Hepatocyte (in vitro differentiated cells): ENCODE results near the gene LRRK1.

Experiments
- CTCF ChIP-seq: fragments of 200-600 bp; sonication (generic); IDR thresholded peaks from 2 replicates; pipeline ENCODE4 v1.5.1; 2016; ENCODE audit warnings: antibody characterized with exemption, mild to moderate bottlenecking; ENCODE audit not compliant: poor library complexity
- EZH2phosphoT487 ChIP-seq: fragments of 200-600 bp; sonication (generic); IDR thresholded peaks from one replicate; pipeline ENCODE4 v1.6.1; 2018; ENCODE audit warnings: antibody characterized with exemption, mild to moderate bottlenecking, low read depth, moderate library complexity; ENCODE audit not compliant: unreplicated experiment, severe bottlenecking

- no peak for TF ChIP-seq CTCF
- TF ChIP-seq EZH2phosphoT487: no peak
These were observed 15.0 kb downstream of the LRRK1 start for GRCh38 chr15:100934166-100934565.
